B cell (primary cell): ENCODE data around the gene THBS2. TPM values are rescaled to one million over a fixed set of nuclear protein-coding genes. Genes with fewer than 3 reads are reported as not detected.

ENCODE experiments used
- ATAC-seq: fragments of 200-7000 bp; cut with Tn5 transposase; one replicate; pipeline ENCODE4 v1.10.0; 2021; ENCODE audit warnings: low read depth, mild to moderate bottlenecking, moderate number of reproducible peaks, moderate library complexity
- CTCF ChIA-PET: fragments of 350-600 bp; sonication (Branson Sonifier 250); formaldehyde crosslinking; loops from one replicate; lab custom pipeline; 2021; ENCODE audit warnings: antibody characterized with exemption, inconsistent platforms; lab: Charles Lee
- POLR2A ChIA-PET: fragments of 350-600 bp; sonication (Branson Sonifier 250); formaldehyde crosslinking; loops from one replicate; lab custom pipeline; 2021; ENCODE audit warnings: antibody characterized with exemption; lab: Charles Lee
- DNase-seq: peaks from one replicate; pipeline ENCODE4 v3.0.0; 2013
- H2AFZ ChIP-seq: 2 replicates; pipeline ENCODE4 v1.6.1; 2012; ENCODE audit warnings: mild to moderate bottlenecking, low read depth, low read length; ENCODE audit not compliant: insufficient read depth, poor library complexity, severe bottlenecking
- H3K27ac ChIP-seq, 2 donors: 1 replicate in 1 of 2; 2 replicates in 1 of 2; pipeline ENCODE4 v1.5.1; 2012 to 2013; ENCODE audit warnings: low read length in 2 of 2, mild to moderate bottlenecking in 2 of 2, moderate library complexity in 1 of 2
- H3K27me3 ChIP-seq, 4 experiments: fragments of 200-600 bp in 1 of 4; sonication (generic) in 1 of 4; replicated peaks in 1 of 4; 1 replicate in 2 of 4; 2 replicates in 2 of 4; pipeline versions ENCODE4 v1.6.1 to v1.7.0; 2013 to 2016; ENCODE audit warnings: low read length in 3 of 4, mild to moderate bottlenecking in 2 of 4, mixed read lengths in 1 of 4, moderate library complexity in 1 of 4; ENCODE audit not compliant: insufficient read depth in 4 of 4, control insufficient read depth in 3 of 4; ENCODE audit errors: control extremely low read depth in 1 of 4
- H3K36me3 ChIP-seq, 2 experiments: replicated peaks in 1 of 2; 1 replicate in 1 of 2; 2 replicates in 1 of 2; pipeline versions ENCODE4 v1.6.1 to v1.7.1; 2013; ENCODE audit warnings: low read length in 1 of 2; ENCODE audit not compliant: insufficient read depth in 2 of 2, control insufficient read depth in 1 of 2; ENCODE audit errors: control extremely low read depth in 1 of 2, extremely low read depth in 1 of 2
- H3K4me1 ChIP-seq, 2 donors: fragments of 200-600 bp in 1 of 2; sonication (generic) in 1 of 2; 1 replicate in 1 of 2; 2 replicates in 1 of 2; pipeline versions ENCODE4 v1.5.1 to v1.6.1; 2013 to 2017; ENCODE audit warnings: low read length in 2 of 2; ENCODE audit not compliant: control insufficient read depth in 2 of 2, insufficient read depth in 2 of 2
- H3K4me2 ChIP-seq: replicated peaks from 2 replicates; pipeline ENCODE3; 2012; ENCODE audit warnings: mild to moderate bottlenecking, low read depth, low read length; ENCODE audit not compliant: poor library complexity, severe bottlenecking
- H3K4me3 ChIP-seq, 5 experiments: fragments of 200-600 bp in 1 of 5; sonication (generic) in 1 of 5; 1 replicate in 3 of 5; 2 replicates in 2 of 5; pipeline versions ENCODE4 v1.5.1 to v1.7.0; 2011 to 2016; ENCODE audit warnings: low read length in 4 of 5, mild to moderate bottlenecking in 4 of 5, low read depth in 2 of 5, control low read depth in 1 of 5, moderate library complexity in 1 of 5; ENCODE audit not compliant: insufficient read depth in 1 of 5; ENCODE audit errors: control extremely low read depth in 1 of 5, extremely low read depth in 1 of 5
- H3K79me2 ChIP-seq: fragments of 200-600 bp; sonication (generic); one replicate; pipeline ENCODE4 v1.6.0; 2016; ENCODE audit warnings: low read length; ENCODE audit not compliant: control insufficient read depth, insufficient read depth
- H3K9ac ChIP-seq: fragments of 200-600 bp; sonication (generic); 2 replicates; pipeline ENCODE4 v1.6.1; 2017; ENCODE audit warnings: mild to moderate bottlenecking, low read length, moderate library complexity
- H3K9me3 ChIP-seq, 3 donors: one replicate each; pipeline versions ENCODE4 v1.6.1 to v1.7.1; 2013; ENCODE audit warnings: low read length in 2 of 3; ENCODE audit not compliant: control insufficient read depth in 2 of 3, insufficient read depth in 1 of 3; ENCODE audit errors: control extremely low read depth in 1 of 3
- H4K20me1 ChIP-seq: 2 replicates; pipeline ENCODE4 v1.6.0; 2012; ENCODE audit warnings: mild to moderate bottlenecking, low read length; ENCODE audit not compliant: insufficient read depth, control insufficient read depth, poor library complexity, severe bottlenecking
- H3K27ac Mint-ChIP-seq: one replicate; pipeline ENCODE4 v1.8.0; 2021; ENCODE audit warnings: mixed read lengths
- H3K27me3 Mint-ChIP-seq: one replicate; pipeline ENCODE4 v1.8.0; 2021; ENCODE audit warnings: mixed read lengths
- H3K4me1 Mint-ChIP-seq: one replicate; pipeline ENCODE4 v1.8.0; 2021; ENCODE audit warnings: mixed read lengths
- H3K4me3 Mint-ChIP-seq: one replicate; pipeline ENCODE4 v1.8.0; 2021; ENCODE audit warnings: mixed read lengths
- H3K9me3 Mint-ChIP-seq: one replicate; pipeline ENCODE4 v1.8.0; 2022; ENCODE audit warnings: mixed read lengths; ENCODE audit not compliant: insufficient read depth
- EZH2 ChIP-seq: IDR thresholded peaks from 2 replicates; pipeline ENCODE4 v1.6.1; 2012; ENCODE audit warnings: borderline replicate concordance, low read depth, mild to moderate bottlenecking, moderate library complexity, low read length; ENCODE audit not compliant: insufficient read depth, poor library complexity, severe bottlenecking
- WGBS: methylation state at CpG from one replicate; pipeline ENCODE4 v1.1.5; 2013; ENCODE audit warnings: missing lambda C conversion rate; ENCODE audit not compliant: insufficient coverage; 5-methylcytosine and 5-hydroxymethylcytosine counted together
- intact Hi-C: fragments of 100-400 bp; cut with micrococcal nuclease; formaldehyde crosslinking; loops from one replicate; pipeline ENCODE4 v1.10.0; 2022
- polyA plus RNA-seq: library from polyadenylated mRNA; depleted of rRNA; stranded (reverse); fragments of >200 nt; gene quantifications from 2 replicates; pipeline ENCODE4 v1.2.3, GENCODE V29; 2012
- total RNA-seq, 2 donors: library from RNA; stranded (reverse); fragments of 120-200 nt in 1 of 2; gene quantifications; 1 replicate in 1 of 2; 2 replicates in 1 of 2; pipeline versions ENCODE4 v1.2.3 to v1.2.4, GENCODE V29; 2013 to 2022
- TF ChIP-seq, protein P1 (sequence below): fragments of 200-600 bp; IDR thresholded peaks from one replicate; pipeline ENCODE4 v1.8.0; 2022; ENCODE audit warnings: antibody characterized with exemption, mild to moderate bottlenecking

THBS2 gene
- total and polyA plus RNA-seq, 2 donors (not counting 1 experiment from before 2014, with no cell fraction given), result not detected

DNA sequence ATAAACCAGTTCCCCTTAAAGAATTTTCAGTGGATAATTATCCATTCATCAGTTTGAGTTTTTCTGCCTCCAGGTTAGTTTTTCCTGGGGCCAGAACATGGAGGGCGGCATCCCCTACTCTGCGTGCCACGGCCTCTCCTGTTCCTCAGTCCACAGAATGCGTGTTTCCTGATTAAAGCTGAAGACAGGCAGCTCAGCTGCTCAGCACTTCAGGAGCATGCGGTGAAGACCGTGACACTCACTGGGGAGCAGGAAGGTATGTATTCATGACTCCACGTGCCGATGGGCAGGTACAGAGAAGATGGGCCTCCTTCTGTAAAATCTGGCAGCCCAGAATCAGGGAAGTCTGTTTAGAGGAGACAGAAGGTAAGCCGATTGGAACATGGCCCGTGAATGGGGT is 2.0 kb upstream of the THBS2 start:
- H3K27me3 Mint-ChIP-seq, result peaks cover 55% of the 10 kb centered on the region
- 89% methylated on average over 10 of the region's 10 CpGs for WGBS

DNA sequence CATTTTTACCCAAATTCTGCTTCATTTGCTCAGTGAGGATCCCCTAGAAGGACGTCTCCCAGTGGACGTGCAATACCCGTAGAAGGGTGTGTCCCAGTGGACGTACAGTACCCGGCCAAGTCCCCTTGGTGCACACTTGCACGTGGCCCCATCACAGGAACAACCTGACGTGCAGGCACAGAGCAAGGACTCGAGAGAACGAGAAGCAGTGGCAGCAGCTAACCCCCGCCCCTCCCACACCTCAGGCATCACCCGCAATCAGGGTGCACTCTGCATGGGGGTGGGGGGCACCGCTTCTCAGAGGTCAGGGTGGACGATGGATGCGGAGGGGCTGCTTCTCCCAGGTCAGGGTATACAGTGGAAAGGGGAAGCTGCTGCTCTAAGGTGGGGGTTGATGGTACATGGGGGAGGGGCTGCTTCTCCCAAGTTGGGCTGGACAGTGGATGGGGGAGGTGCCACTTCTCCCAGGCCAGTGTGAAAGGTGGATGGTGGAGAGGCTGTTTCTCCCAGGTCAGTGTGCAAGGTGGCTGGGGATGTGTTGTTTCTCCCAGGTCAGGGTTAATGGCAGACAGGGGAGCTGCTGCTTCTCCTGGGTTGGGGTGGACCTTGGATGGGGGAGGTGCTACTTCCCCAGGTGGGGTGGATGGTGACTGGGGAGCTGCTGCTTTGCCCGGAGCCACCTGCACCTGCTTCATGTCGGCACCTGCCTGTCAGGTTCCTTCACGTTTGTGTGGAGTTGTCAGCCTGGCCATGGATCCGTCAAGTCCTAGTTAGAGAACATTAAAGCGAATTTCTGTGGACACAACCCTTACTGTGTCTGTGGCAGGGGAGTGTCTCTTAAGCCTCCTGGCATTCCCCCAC is 1.0 kb upstream of the THBS2 start:
- ChIA-PET POLR2A (no interaction called here), CTCF (no interaction called here)
- peaks cover 20% of the 10 kb centered on the region for H3K4me1 Mint-ChIP-seq
- peaks cover 2% of the 10 kb centered on the region for H3K9me3 Mint-ChIP-seq
- H3K9me3 ChIP-seq, result peaks cover 0 to 18% (median 0%) of the 10 kb centered on the region in 3 donors
- no peak overlapping the region for H3K4me3 Mint-ChIP-seq
- H3K27ac Mint-ChIP-seq, result no peak overlapping the region
- H3K27ac ChIP-seq, result no peak overlapping the region
- intact Hi-C loops, result no loop called here
- DNase-seq (no peak), ATAC-seq (no peak)
- H4K20me1 ChIP-seq, result no peaks in the 10 kb centered on the region
- TF ChIP-seq EZH2, result no peak
- TF ChIP-seq, protein P1, sequence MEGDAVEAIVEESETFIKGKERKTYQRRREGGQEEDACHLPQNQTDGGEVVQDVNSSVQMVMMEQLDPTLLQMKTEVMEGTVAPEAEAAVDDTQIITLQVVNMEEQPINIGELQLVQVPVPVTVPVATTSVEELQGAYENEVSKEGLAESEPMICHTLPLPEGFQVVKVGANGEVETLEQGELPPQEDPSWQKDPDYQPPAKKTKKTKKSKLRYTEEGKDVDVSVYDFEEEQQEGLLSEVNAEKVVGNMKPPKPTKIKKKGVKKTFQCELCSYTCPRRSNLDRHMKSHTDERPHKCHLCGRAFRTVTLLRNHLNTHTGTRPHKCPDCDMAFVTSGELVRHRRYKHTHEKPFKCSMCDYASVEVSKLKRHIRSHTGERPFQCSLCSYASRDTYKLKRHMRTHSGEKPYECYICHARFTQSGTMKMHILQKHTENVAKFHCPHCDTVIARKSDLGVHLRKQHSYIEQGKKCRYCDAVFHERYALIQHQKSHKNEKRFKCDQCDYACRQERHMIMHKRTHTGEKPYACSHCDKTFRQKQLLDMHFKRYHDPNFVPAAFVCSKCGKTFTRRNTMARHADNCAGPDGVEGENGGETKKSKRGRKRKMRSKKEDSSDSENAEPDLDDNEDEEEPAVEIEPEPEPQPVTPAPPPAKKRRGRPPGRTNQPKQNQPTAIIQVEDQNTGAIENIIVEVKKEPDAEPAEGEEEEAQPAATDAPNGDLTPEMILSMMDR, result no peak
- peaks cover 0 to 45% (median 17%) of the 10 kb centered on the region in 4 experiments for H3K27me3 ChIP-seq
- H3K36me3 ChIP-seq, result no peaks in the 10 kb centered on the region
- H3K79me2 ChIP-seq, result no peaks in the 10 kb centered on the region
- H3K4me3 ChIP-seq, result no peak overlapping the region
- no peak overlapping the region for H3K9ac ChIP-seq
- H3K27me3 Mint-ChIP-seq, result peaks cover 62% of the 10 kb centered on the region
- WGBS, result 29% methylated on average over 18 of the region's 19 CpGs
- H2AFZ ChIP-seq, result no peak overlapping the region
- H3K4me1 ChIP-seq, result peaks cover 13 to 19% of the 10 kb centered on the region in 2 donors
- H3K4me2 ChIP-seq, result no peak overlapping the region

More for the DNA sequence above, 2.0 kb upstream of the THBS2 start:
- Mint-ChIP-seq H3K9me3 (peaks cover 2% of the 10 kb centered on the region), H3K4me3 (no peak overlapping the region), H3K27ac (no peak overlapping the region), H3K4me1 (peaks cover 20% of the 10 kb centered on the region)
- Histone ChIP-seq H3K4me3 (no peak overlapping the region), H3K9me3 (peaks cover 0 to 18% (median 0%) of the 10 kb centered on the region in 3 donors), H3K9ac (no peak overlapping the region), H3K4me2 (no peak overlapping the region), H3K4me1 (peaks cover 13 to 19% of the 10 kb centered on the region in 2 donors), H3K36me3 (no peaks in the 10 kb centered on the region), H3K27me3 (peaks cover 0 to 43% (median 15%) of the 10 kb centered on the region in 4 experiments), H3K79me2 (no peaks in the 10 kb centered on the region), H3K27ac (no peak overlapping the region), H4K20me1 (no peaks in the 10 kb centered on the region), H2AFZ (no peak overlapping the region)
- CTCF ChIA-PET, result no interaction called here
- POLR2A ChIA-PET, result no interaction called here
- DNase-seq, result no peak
- TF ChIP-seq, protein P1, result no peak
- TF ChIP-seq EZH2, result no peak
- no peak for ATAC-seq
- intact Hi-C loops, result no loop called here
